Liver (tissue), 3 donors: ENCODE data around the gene CELF4.

ENCODE experiments used
- HNF4G ChIP-seq: IDR thresholded peaks from 2 replicates; pipeline ENCODE4 v1.6.1; 2016; ENCODE audit warnings: antibody characterized with exemption
- TF ChIP-seq, protein P1 (sequence below): IDR thresholded peaks from 2 replicates; pipeline ENCODE4 v1.6.1; 2016; ENCODE audit warnings: antibody characterized with exemption
- TF ChIP-seq, protein P2 (sequence below): IDR thresholded peaks from 2 replicates; pipeline ENCODE4 v1.6.1; 2016; ENCODE audit warnings: antibody characterized with exemption, mild to moderate bottlenecking
- TF ChIP-seq, protein P3 (sequence below): fragments of 150-350 bp; IDR thresholded peaks from 2 replicates; pipeline ENCODE4 v1.5.1; 2017; ENCODE audit warnings: improper control_type of control experiment, low read depth, low read length; ENCODE audit not compliant: missing input control
- TF ChIP-seq, protein P4 (sequence below): IDR thresholded peaks from 2 replicates; pipeline ENCODE4 v1.6.1; 2016; ENCODE audit warnings: antibody characterized with exemption
- donor health status: healthy.
- donor health status: healthy.

DNA sequence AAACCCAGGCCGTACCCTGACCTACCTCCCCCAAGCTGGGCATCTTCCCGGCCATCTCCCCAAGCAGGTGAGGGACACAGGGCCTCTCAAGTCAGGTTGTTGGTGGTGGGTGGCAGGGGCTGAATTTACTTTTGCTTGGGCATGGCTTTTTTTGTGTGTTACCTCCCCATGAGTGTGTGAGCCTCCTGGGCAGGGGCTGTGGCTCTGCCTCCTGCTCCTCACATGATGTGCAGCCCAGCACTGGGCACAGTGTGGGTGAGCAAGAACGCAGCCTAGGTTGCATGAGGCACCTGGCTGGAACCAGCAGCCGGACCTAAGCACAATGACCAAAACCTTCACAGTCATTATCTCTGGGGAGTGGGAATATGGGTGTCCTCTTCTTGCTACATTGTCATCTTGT is 22.3 kb downstream of the CELF4 start:
- TF ChIP-seq, protein P1, sequence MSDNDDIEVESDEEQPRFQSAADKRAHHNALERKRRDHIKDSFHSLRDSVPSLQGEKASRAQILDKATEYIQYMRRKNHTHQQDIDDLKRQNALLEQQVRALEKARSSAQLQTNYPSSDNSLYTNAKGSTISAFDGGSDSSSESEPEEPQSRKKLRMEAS = no peak
- TF ChIP-seq, protein P2, sequence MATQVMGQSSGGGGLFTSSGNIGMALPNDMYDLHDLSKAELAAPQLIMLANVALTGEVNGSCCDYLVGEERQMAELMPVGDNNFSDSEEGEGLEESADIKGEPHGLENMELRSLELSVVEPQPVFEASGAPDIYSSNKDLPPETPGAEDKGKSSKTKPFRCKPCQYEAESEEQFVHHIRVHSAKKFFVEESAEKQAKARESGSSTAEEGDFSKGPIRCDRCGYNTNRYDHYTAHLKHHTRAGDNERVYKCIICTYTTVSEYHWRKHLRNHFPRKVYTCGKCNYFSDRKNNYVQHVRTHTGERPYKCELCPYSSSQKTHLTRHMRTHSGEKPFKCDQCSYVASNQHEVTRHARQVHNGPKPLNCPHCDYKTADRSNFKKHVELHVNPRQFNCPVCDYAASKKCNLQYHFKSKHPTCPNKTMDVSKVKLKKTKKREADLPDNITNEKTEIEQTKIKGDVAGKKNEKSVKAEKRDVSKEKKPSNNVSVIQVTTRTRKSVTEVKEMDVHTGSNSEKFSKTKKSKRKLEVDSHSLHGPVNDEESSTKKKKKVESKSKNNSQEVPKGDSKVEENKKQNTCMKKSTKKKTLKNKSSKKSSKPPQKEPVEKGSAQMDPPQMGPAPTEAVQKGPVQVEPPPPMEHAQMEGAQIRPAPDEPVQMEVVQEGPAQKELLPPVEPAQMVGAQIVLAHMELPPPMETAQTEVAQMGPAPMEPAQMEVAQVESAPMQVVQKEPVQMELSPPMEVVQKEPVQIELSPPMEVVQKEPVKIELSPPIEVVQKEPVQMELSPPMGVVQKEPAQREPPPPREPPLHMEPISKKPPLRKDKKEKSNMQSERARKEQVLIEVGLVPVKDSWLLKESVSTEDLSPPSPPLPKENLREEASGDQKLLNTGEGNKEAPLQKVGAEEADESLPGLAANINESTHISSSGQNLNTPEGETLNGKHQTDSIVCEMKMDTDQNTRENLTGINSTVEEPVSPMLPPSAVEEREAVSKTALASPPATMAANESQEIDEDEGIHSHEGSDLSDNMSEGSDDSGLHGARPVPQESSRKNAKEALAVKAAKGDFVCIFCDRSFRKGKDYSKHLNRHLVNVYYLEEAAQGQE = no peak
- TF ChIP-seq HNF4G = no peak
- TF ChIP-seq, protein P3, sequence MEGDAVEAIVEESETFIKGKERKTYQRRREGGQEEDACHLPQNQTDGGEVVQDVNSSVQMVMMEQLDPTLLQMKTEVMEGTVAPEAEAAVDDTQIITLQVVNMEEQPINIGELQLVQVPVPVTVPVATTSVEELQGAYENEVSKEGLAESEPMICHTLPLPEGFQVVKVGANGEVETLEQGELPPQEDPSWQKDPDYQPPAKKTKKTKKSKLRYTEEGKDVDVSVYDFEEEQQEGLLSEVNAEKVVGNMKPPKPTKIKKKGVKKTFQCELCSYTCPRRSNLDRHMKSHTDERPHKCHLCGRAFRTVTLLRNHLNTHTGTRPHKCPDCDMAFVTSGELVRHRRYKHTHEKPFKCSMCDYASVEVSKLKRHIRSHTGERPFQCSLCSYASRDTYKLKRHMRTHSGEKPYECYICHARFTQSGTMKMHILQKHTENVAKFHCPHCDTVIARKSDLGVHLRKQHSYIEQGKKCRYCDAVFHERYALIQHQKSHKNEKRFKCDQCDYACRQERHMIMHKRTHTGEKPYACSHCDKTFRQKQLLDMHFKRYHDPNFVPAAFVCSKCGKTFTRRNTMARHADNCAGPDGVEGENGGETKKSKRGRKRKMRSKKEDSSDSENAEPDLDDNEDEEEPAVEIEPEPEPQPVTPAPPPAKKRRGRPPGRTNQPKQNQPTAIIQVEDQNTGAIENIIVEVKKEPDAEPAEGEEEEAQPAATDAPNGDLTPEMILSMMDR = no peak
- TF ChIP-seq, protein P4, sequence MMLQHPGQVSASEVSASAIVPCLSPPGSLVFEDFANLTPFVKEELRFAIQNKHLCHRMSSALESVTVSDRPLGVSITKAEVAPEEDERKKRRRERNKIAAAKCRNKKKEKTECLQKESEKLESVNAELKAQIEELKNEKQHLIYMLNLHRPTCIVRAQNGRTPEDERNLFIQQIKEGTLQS = no peak
